HEK293 (cell line): Measurements from ENCODE around the gene NSDHL.

Source experiments
- CTCF ChIA-PET: fragments of 350-600 bp; formaldehyde crosslinking; extraction: SDS; loops from one replicate; lab custom pipeline; 2021; ENCODE audit warnings: antibody characterized with exemption; lab: Yijun Ruan, JAX
- POLR2A ChIA-PET: fragments of 300-600 bp; formaldehyde crosslinking; extraction: SDS; loops from one replicate; lab custom pipeline; 2020; ENCODE audit warnings: antibody characterized with exemption, inconsistent platforms; lab: Yijun Ruan, JAX
- H3K27ac ChIP-seq: fragments of 200-500 bp; sonication (Bioruptor generic); 2 replicates; pipeline ENCODE4 v1.5.1; 2014; ENCODE audit warnings: low read depth, low read length, control low read depth, inconsistent platforms; ENCODE audit errors: extremely low read depth
- H3K36me3 ChIP-seq, 2 experiments: fragments of 200-500 bp in 1 of 2; sonication (Bioruptor generic) in 1 of 2; 1 replicate in 1 of 2; 2 replicates in 1 of 2; pipeline ENCODE4 v1.5.1; 2014 to 2017; ENCODE audit warnings: inconsistent platforms in 2 of 2, low read length in 2 of 2; ENCODE audit not compliant: control insufficient read depth in 2 of 2, insufficient read depth in 1 of 2
- H3K4me1 ChIP-seq: fragments of 200-500 bp; sonication (Bioruptor generic); 2 replicates; pipeline ENCODE4 v1.5.1; 2014; ENCODE audit warnings: mild to moderate bottlenecking, low read length, inconsistent platforms; ENCODE audit not compliant: control insufficient read depth, insufficient read depth
- H3K4me3 ChIP-seq: 2 replicates; pipeline ENCODE4 v1.5.1; 2011; ENCODE audit warnings: low read depth, mild to moderate bottlenecking, control low read depth, low read length, moderate library complexity
- H3K9me3 ChIP-seq: fragments of 200-500 bp; sonication (Bioruptor generic); 2 replicates; pipeline ENCODE4 v1.5.1; 2014; ENCODE audit warnings: low read depth, low read length, inconsistent platforms; ENCODE audit not compliant: control insufficient read depth, insufficient read depth
- FEZF1 ChIP-seq: fragments of 450-650 bp; formaldehyde crosslinking; IDR thresholded peaks from 2 replicates; pipeline ENCODE4 v1.5.1; 2016; ENCODE audit warnings: missing biosample characterization, missing genetic modification characterization
- GLI2 ChIP-seq: fragments of 450-650 bp; formaldehyde crosslinking; IDR thresholded peaks from 2 replicates; pipeline ENCODE4; 2017; ENCODE audit warnings: missing biosample characterization, missing genetic modification characterization, low read depth, borderline replicate concordance
- MYNN ChIP-seq: fragments of 450-650 bp; formaldehyde crosslinking; IDR thresholded peaks from 2 replicates; pipeline ENCODE4 v1.5.1; 2016; ENCODE audit warnings: missing biosample characterization, missing genetic modification characterization, borderline replicate concordance
- SETDB1 ChIP-seq: IDR thresholded peaks from one replicate; pipeline ENCODE4 v1.6.1; 2017; ENCODE audit warnings: mild to moderate bottlenecking, low read length, moderate library complexity, mixed read lengths; ENCODE audit not compliant: insufficient read length
- YY1 ChIP-seq: fragments of 450-650 bp; formaldehyde crosslinking; IDR thresholded peaks from 2 replicates; pipeline ENCODE4 v1.5.1; 2018; ENCODE audit warnings: missing biosample characterization, missing genetic modification characterization
- ZBTB20 ChIP-seq: fragments of 450-650 bp; formaldehyde crosslinking; IDR thresholded peaks from 2 replicates; pipeline ENCODE4 v1.5.1; 2016; ENCODE audit warnings: missing biosample characterization, missing genetic modification characterization
- ZBTB7A ChIP-seq: fragments of 450-650 bp; formaldehyde crosslinking; IDR thresholded peaks from 2 replicates; pipeline ENCODE4 v1.5.1; 2016; ENCODE audit warnings: low read depth, missing biosample characterization, missing genetic modification characterization
- ZNF10 ChIP-seq: fragments of 450-650 bp; formaldehyde crosslinking; IDR thresholded peaks from 2 replicates; pipeline ENCODE4 v1.5.1; 2017; ENCODE audit warnings: missing biosample characterization, missing genetic modification characterization
- ZNF114 ChIP-seq: fragments of 450-650 bp; formaldehyde crosslinking; IDR thresholded peaks from 2 replicates; pipeline ENCODE4 v1.5.0; 2017; ENCODE audit warnings: missing biosample characterization, missing genetic modification characterization
- ZNF121 ChIP-seq: fragments of 450-650 bp; formaldehyde crosslinking; IDR thresholded peaks from 2 replicates; pipeline ENCODE4 v1.5.1; 2016; ENCODE audit warnings: missing biosample characterization, missing genetic modification characterization
- ZNF214 ChIP-seq: fragments of 450-650 bp; formaldehyde crosslinking; IDR thresholded peaks from 2 replicates; pipeline ENCODE4 v1.5.1; 2017; ENCODE audit warnings: missing biosample characterization, mild to moderate bottlenecking, missing genetic modification characterization, borderline replicate concordance
- ZNF473 ChIP-seq: fragments of 450-650 bp; formaldehyde crosslinking; IDR thresholded peaks from 2 replicates; pipeline ENCODE4 v1.5.1; 2017; ENCODE audit warnings: missing biosample characterization, missing genetic modification characterization
- ZNF501 ChIP-seq: fragments of 450-650 bp; formaldehyde crosslinking; IDR thresholded peaks from 2 replicates; pipeline ENCODE4 v1.5.1; 2016; ENCODE audit warnings: missing biosample characterization, missing genetic modification characterization
- ZNF600 ChIP-seq: fragments of 450-650 bp; formaldehyde crosslinking; IDR thresholded peaks from 2 replicates; pipeline ENCODE4 v1.5.1; 2016; ENCODE audit warnings: missing biosample characterization, missing genetic modification characterization
- ZNF623 ChIP-seq: fragments of 450-650 bp; formaldehyde crosslinking; IDR thresholded peaks from 2 replicates; pipeline ENCODE4 v1.5.1; 2016; ENCODE audit warnings: missing biosample characterization, missing genetic modification characterization
- ZNF629 ChIP-seq: fragments of 450-650 bp; formaldehyde crosslinking; IDR thresholded peaks from 2 replicates; pipeline ENCODE4 v1.5.1; 2017; ENCODE audit warnings: missing biosample characterization, missing genetic modification characterization
- ZNF658 ChIP-seq: fragments of 450-650 bp; formaldehyde crosslinking; IDR thresholded peaks from 2 replicates; pipeline ENCODE4; 2016; ENCODE audit warnings: missing biosample characterization, missing genetic modification characterization
- ZSCAN23 ChIP-seq: fragments of 450-650 bp; formaldehyde crosslinking; IDR thresholded peaks from 2 replicates; pipeline ENCODE4 v1.5.1; 2016; ENCODE audit warnings: missing biosample characterization, missing genetic modification characterization
- TF ChIP-seq, protein P1 (sequence below): fragments of 450-650 bp; formaldehyde crosslinking; IDR thresholded peaks from 2 replicates; pipeline ENCODE4 v1.5.1; 2016; ENCODE audit warnings: missing biosample characterization, missing genetic modification characterization, low read depth
- TF ChIP-seq, protein P2 (sequence below): fragments of 450-650 bp; formaldehyde crosslinking; IDR thresholded peaks from 2 replicates; pipeline ENCODE4 v1.5.1; 2016; ENCODE audit warnings: missing biosample characterization, missing genetic modification characterization
- TF ChIP-seq, protein P3 (sequence below): fragments of 450-650 bp; formaldehyde crosslinking; IDR thresholded peaks from 2 replicates; pipeline ENCODE4 v1.5.1; 2016; ENCODE audit warnings: missing biosample characterization, missing genetic modification characterization
- TF ChIP-seq, protein P4 (sequence below): fragments of 450-650 bp; formaldehyde crosslinking; IDR thresholded peaks from 2 replicates; pipeline ENCODE4; 2016; ENCODE audit warnings: missing biosample characterization, missing genetic modification characterization
- TF ChIP-seq, protein P5 (sequence below): fragments of 450-650 bp; formaldehyde crosslinking; IDR thresholded peaks from 2 replicates; pipeline ENCODE4 v1.5.1; 2016; ENCODE audit warnings: missing biosample characterization, missing genetic modification characterization, borderline replicate concordance
- TF ChIP-seq, protein P6 (sequence below): fragments of 450-650 bp; IDR thresholded peaks from 2 replicates; pipeline ENCODE4 v1.5.1; 2018; ENCODE audit warnings: missing biosample characterization, missing genetic modification characterization

NSDHL gene

DNA sequence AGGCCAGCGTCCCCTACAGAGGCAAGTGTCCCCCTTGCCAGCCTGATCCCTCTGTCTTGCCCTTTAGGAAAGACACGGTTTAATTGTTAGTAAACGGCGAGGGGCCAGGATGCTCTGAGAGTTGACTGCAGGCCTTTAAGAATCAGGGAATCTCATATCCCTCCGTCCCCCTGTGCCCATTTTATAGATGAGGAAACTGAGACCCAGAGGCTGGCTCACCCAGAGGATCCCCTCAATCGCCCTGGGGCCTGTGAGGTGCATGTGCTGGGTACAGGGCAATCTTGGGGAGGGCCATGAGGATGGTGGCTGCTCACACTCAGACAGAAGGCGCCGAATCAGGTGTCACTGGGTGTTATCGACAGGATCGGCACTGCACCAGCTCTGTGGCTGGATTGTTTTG is 67.6 kb downstream of the NSDHL start:
- H3K9me3 ChIP-seq: no peaks in the 10 kb centered on the region
- no peaks in the 10 kb centered on the region for H3K4me1 ChIP-seq
- H3K4me3 ChIP-seq: peak overlapping the region; percentile 30; the same call in 1 of the 2 replicates
- POLR2A ChIA-PET: interaction anchor here (0.8 kb wide), 1 partner anchor 25 kb away, joined by 3 read pairs; no protein-coding TSS in a partner anchor
- no peaks in the 10 kb centered on the region for H3K36me3 ChIP-seq
- no peak overlapping the region for H3K27ac ChIP-seq
- CTCF ChIA-PET: interaction anchor here (1.5 kb wide), 1 partner anchor 17 kb away, joined by 6 read pairs; no protein-coding TSS in a partner anchor
- TF ChIP-seq, protein P1, sequence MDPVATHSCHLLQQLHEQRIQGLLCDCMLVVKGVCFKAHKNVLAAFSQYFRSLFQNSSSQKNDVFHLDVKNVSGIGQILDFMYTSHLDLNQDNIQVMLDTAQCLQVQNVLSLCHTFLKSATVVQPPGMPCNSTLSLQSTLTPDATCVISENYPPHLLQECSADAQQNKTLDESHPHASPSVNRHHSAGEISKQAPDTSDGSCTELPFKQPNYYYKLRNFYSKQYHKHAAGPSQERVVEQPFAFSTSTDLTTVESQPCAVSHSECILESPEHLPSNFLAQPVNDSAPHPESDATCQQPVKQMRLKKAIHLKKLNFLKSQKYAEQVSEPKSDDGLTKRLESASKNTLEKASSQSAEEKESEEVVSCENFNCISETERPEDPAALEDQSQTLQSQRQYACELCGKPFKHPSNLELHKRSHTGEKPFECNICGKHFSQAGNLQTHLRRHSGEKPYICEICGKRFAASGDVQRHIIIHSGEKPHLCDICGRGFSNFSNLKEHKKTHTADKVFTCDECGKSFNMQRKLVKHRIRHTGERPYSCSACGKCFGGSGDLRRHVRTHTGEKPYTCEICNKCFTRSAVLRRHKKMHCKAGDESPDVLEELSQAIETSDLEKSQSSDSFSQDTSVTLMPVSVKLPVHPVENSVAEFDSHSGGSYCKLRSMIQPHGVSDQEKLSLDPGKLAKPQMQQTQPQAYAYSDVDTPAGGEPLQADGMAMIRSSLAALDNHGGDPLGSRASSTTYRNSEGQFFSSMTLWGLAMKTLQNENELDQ (tag by site-specific recombination): no peak
- TF ChIP-seq ZBTB7A (tag by site-specific recombination) (no peak), ZNF600 (tag by site-specific recombination) (no peak)
- TF ChIP-seq, protein P2, sequence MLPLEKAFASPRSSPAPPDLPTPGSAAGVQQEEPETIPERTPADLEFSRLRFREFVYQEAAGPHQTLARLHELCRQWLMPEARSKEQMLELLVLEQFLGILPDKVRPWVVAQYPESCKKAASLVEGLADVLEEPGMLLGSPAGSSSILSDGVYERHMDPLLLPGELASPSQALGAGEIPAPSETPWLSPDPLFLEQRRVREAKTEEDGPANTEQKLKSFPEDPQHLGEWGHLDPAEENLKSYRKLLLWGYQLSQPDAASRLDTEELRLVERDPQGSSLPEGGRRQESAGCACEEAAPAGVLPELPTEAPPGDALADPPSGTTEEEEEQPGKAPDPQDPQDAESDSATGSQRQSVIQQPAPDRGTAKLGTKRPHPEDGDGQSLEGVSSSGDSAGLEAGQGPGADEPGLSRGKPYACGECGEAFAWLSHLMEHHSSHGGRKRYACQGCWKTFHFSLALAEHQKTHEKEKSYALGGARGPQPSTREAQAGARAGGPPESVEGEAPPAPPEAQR: no peak

DNA sequence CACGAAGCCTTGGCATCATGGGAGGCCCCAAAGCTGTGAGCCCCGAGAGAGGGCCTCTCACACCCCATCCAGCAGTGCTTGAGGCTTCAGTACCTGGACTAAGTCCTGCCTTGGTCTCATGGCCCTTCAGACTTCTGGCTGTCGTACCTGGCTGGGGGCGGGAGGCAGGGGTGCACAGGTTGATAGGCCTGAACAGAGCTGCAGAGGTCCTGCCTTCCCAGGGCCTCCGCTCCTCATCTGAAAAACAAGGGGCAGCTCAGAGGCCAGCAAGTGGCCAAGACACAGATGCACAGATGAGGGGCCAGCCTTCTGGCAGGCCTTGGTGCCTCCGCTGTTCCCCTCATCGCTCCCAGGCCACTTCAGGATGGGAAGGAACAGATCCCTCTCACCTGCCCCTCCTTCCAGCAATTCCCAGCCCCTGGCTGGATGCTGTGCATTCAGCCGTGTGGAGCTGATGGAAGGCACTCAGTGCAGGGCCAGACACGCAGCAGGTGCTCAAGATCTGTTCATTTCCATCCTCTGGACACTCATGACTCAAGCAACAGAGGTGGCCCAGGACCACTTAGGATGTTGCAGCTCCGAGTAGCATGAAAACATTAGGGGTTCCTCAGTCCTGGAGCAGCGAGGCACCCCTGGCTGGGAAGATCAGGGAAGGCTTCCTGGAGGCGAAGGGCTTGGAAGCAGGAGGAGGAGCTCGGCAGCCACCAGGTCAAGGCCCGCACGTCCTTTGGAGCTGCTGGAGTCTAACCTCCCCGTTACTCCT is 68.4 kb downstream of the NSDHL start:
- TF ChIP-seq, protein P3, sequence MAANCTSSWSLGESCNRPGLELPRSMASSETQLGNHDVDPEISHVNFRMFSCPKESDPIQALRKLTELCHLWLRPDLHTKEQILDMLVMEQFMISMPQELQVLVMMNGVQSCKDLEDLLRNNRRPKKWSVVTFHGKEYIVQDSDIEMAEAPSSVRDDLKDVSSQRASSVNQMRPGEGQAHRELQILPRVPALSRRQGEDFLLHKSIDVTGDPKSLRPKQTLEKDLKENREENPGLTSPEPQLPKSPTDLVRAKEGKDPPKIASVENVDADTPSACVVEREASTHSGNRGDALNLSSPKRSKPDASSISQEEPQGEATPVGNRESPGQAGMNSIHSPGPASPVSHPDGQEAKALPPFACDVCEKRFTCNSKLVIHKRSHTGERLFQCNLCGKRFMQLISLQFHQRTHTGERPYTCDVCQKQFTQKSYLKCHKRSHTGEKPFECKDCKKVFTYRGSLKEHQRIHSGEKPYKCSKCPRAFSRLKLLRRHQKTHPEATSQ (tag by site-specific recombination): no peak
- TF ChIP-seq YY1 (tag by site-specific recombination) (no peak), ZNF473 (no peak), ZNF623 (no peak), GLI2 (tag by site-specific recombination) (no peak), ZNF114 (tag by site-specific recombination) (no peak), ZNF10 (tag by site-specific recombination) (no peak), ZNF501 (no peak), ZBTB20 (tag by site-specific recombination) (no peak), ZNF629 (tag by site-specific recombination) (no peak), MYNN (tag by site-specific recombination) (no peak), ZSCAN23 (tag by site-specific recombination) (no peak), FEZF1 (tag by site-specific recombination) (no peak), SETDB1 (no peak), ZNF658 (tag by site-specific recombination) (no peak), ZNF214 (tag by site-specific recombination) (no peak), ZNF121 (no peak)
- TF ChIP-seq, protein P4, sequence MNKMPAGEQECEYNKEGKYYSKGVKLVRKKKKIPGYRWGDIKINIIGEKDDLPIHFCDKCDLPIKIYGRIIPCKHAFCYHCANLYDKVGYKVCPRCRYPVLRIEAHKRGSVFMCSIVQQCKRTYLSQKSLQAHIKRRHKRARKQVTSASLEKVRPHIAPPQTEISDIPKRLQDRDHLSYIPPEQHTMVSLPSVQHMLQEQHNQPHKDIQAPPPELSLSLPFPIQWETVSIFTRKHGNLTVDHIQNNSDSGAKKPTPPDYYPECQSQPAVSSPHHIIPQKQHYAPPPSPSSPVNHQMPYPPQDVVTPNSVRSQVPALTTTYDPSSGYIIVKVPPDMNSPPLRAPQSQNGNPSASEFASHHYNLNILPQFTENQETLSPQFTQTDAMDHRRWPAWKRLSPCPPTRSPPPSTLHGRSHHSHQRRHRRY (tag by site-specific recombination): no peak
- TF ChIP-seq, protein P5, sequence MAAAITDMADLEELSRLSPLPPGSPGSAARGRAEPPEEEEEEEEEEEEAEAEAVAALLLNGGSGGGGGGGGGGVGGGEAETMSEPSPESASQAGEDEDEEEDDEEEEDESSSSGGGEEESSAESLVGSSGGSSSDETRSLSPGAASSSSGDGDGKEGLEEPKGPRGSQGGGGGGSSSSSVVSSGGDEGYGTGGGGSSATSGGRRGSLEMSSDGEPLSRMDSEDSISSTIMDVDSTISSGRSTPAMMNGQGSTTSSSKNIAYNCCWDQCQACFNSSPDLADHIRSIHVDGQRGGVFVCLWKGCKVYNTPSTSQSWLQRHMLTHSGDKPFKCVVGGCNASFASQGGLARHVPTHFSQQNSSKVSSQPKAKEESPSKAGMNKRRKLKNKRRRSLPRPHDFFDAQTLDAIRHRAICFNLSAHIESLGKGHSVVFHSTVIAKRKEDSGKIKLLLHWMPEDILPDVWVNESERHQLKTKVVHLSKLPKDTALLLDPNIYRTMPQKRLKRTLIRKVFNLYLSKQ: no peak
- TF ChIP-seq, protein P6, sequence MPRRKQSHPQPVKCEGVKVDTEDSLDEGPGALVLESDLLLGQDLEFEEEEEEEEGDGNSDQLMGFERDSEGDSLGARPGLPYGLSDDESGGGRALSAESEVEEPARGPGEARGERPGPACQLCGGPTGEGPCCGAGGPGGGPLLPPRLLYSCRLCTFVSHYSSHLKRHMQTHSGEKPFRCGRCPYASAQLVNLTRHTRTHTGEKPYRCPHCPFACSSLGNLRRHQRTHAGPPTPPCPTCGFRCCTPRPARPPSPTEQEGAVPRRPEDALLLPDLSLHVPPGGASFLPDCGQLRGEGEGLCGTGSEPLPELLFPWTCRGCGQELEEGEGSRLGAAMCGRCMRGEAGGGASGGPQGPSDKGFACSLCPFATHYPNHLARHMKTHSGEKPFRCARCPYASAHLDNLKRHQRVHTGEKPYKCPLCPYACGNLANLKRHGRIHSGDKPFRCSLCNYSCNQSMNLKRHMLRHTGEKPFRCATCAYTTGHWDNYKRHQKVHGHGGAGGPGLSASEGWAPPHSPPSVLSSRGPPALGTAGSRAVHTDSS (tag by site-specific recombination): no peak
- CTCF ChIA-PET: interaction anchor here (1.2 to 1.5 kb wide), 3 partner anchors 13 to 16 kb away, joined by 3 to 6 read pairs (median 5); no protein-coding TSS in a partner anchor
- no peaks in the 10 kb centered on the region for H3K36me3 ChIP-seq
- POLR2A ChIA-PET: interaction anchor here (1.6 kb wide), 1 partner anchor 43 kb away, joined by 3 read pairs; no protein-coding TSS in a partner anchor
- H3K27ac ChIP-seq: no peak overlapping the region
- no peaks in the 10 kb centered on the region for H3K4me1 ChIP-seq
- no peak overlapping the region for H3K4me3 ChIP-seq
- H3K9me3 ChIP-seq: no peaks in the 10 kb centered on the region
